Loucy (cell line): Measurements from ENCODE around the gene TESPA1.

Experiments used
- CTCF ChIP-seq: fragments of 200-600 bp; sonication (generic); conservative IDR thresholded peaks from 2 replicates; pipeline ENCODE4 v1.5.1; 2014; ENCODE audit warnings: mild to moderate bottlenecking, antibody characterized with exemption, low read length
- EZH2phosphoT487 ChIP-seq: fragments of 200-600 bp; IDR thresholded peaks from 2 replicates; pipeline ENCODE4 v1.6.1; 2018; ENCODE audit warnings: antibody characterized with exemption, mild to moderate bottlenecking, moderate library complexity, borderline replicate concordance

GRCh38 chr12:55017416-55017925 is 32.9 kb upstream of the TESPA1 start:
- no peak for TF ChIP-seq CTCF
- no peak for TF ChIP-seq EZH2phosphoT487
